ENCODE results near the gene FAM229A.

The FAM229A gene

DNA sequence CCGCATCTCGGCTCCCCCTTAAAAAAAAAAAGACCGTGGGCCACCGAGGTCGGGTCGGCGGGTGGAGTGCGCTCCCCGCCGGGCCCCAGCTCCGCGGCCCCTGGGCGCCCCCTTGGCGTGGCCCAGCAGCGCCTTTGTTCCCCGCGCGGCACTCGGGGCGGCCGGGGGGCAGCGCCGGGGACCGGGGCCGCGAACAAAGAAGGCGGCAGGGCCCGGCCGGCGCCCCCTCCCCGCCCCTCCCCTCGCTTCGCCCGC is 26.8 kb downstream of the FAM229A start:
- H3K9me3 ChIP-seq (ENCODE audit: control insufficient read depth, insufficient read depth, low read depth, low read length): no peaks in the 10 kb centered on the region
- peak overlapping the region; percentile 80 for H3K4me3 ChIP-seq (ENCODE audit: low read depth, low read length)
- H3K4me1 ChIP-seq (ENCODE audit: control insufficient read depth, insufficient read depth, low read length): peaks cover 35% of the 10 kb centered on the region
- H3K27ac ChIP-seq (ENCODE audit: low read depth, low read length): peak overlapping the region; percentile 83
- H3K27me3 ChIP-seq (ENCODE audit: control insufficient read depth, insufficient read depth, low read length): peaks cover 7% of the 10 kb centered on the region
- H3K36me3 ChIP-seq (ENCODE audit: control insufficient read depth, insufficient read depth, low read length): peaks cover 45% of the 10 kb centered on the region
- H3K9ac ChIP-seq (ENCODE audit: low read length): peak overlapping the region; percentile 94

DNA sequence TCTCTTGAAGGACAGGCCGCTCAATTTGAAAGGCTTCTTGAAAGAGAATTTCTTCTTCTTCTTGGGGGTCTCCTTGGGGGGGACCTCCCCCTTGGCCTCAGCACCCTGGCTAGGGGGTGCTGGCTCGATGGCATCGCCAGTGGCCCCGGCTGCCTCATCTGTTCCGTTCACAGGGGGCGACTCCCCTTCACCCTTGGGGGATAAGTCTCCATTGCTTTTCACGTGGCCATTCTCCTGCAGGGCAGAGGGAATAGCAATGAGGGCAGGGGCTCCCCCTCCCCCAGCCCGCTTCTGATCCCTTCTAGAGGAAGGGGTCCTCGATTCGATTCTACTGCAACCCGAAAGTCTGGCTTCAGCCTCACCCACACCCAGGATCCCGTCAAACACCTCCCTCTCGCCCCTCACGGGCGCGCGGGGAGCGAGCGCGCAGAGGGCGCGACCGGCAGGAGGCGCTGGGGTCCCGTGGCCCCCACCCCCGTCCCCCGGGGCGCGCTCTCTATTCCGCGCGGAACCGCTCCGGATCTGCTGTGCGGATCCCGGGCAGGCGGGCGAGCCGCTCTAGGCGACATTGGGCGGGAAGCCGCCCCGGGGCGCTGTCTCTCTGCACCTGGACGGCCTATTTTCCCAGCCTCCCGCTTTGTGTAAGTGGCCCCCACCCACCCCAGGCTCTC is 27.3 kb downstream of the FAM229A start:
- Histone ChIP-seq H3K9me3 (ENCODE audit: control insufficient read depth, insufficient read depth, low read depth, low read length) (no peaks in the 10 kb centered on the region), H3K36me3 (ENCODE audit: control insufficient read depth, insufficient read depth, low read length) (peaks cover 49% of the 10 kb centered on the region), H3K27ac (ENCODE audit: low read depth, low read length) (peak overlapping the region; percentile 83), H3K9ac (ENCODE audit: low read length) (peak overlapping the region; percentile 94), H3K4me1 (ENCODE audit: control insufficient read depth, insufficient read depth, low read length) (peaks cover 35% of the 10 kb centered on the region), H3K4me3 (ENCODE audit: low read depth, low read length) (peak overlapping the region; percentile 80), H3K27me3 (ENCODE audit: control insufficient read depth, insufficient read depth, low read length) (peaks cover 7% of the 10 kb centered on the region)

DNA sequence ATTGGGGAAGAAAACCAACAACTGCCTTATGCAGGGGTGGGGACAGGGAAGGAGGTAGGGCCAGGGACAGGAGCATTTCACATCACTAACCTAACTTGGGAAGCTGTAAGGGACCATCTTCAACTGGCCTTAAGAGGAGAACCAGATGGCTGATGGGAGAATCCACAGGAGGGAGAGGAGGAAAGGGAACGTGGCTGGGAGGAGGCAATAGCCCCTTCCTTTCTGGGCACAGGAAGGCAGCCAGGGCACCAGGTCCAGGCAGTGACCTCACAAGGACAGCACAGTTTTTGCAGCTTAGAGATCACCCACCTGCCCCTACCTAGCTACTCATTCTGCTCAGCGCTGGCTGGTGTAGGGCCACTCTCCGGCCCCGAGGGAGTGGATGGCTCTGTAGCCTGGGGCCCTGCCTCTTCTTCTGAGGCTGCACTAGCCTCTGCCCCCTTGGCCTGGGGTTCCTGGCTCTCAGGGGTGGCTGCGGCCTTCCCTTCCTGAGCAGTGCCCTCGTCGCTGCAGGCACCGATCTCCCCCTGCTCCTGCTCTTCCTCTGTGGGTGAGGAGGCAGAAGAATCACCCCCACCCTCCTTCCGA is 27.9 kb downstream of the FAM229A start:
- peaks cover 56% of the 10 kb centered on the region for H3K36me3 ChIP-seq (ENCODE audit: control insufficient read depth, insufficient read depth, low read length)
- H3K9me3 ChIP-seq (ENCODE audit: control insufficient read depth, insufficient read depth, low read depth, low read length): no peaks in the 10 kb centered on the region
- H3K9ac ChIP-seq (ENCODE audit: low read length): peak overlapping the region; percentile 94
- peaks cover 35% of the 10 kb centered on the region for H3K4me1 ChIP-seq (ENCODE audit: control insufficient read depth, insufficient read depth, low read length)
- H3K4me3 ChIP-seq (ENCODE audit: low read depth, low read length): peak overlapping the region; percentile 80
- H3K27ac ChIP-seq (ENCODE audit: low read depth, low read length): peak overlapping the region; percentile 83
- H3K27me3 ChIP-seq (ENCODE audit: control insufficient read depth, insufficient read depth, low read length): peaks cover 7% of the 10 kb centered on the region

DNA sequence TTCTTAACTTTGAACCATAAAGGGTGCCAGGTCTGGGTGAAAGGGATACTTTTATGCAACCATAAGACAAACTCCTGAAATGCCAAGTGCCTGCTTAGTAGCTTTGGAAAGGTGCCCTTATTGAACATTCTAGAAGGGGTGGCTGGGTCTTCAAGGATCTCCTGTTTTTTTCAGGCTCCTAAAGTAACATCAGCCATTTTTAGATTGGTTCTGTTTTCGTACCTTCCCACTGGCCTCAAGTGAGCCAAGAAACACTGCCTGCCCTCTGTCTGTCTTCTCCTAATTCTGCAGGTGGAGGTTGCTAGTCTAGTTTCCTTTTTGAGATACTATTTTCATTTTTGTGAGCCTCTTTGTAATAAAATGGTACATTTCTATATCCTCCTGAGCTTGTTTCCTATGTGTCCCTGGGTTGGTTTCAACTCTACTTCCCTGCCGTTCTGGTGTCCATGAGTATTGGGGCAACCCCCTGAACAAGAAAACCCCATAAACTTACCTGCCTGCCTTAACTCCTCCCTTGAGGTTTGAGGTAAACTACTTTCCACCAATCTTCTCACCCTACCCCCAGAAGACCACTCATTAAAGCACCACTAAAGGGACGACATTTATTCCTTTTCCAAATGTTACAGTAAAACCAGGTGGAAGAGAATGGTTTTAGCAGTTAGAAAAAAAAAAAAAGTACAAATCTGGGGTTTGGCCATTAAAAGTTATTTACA is 28.9 kb downstream of the FAM229A start:
- Histone ChIP-seq H3K36me3 (ENCODE audit: control insufficient read depth, insufficient read depth, low read length) (peaks cover 65% of the 10 kb centered on the region), H3K9me3 (ENCODE audit: control insufficient read depth, insufficient read depth, low read depth, low read length) (no peaks in the 10 kb centered on the region), H3K4me1 (ENCODE audit: control insufficient read depth, insufficient read depth, low read length) (peaks cover 33% of the 10 kb centered on the region), H3K9ac (ENCODE audit: low read length) (no peak overlapping the region), H3K27me3 (ENCODE audit: control insufficient read depth, insufficient read depth, low read length) (peaks cover 7% of the 10 kb centered on the region), H3K4me3 (ENCODE audit: low read depth, low read length) (no peak overlapping the region), H3K27ac (ENCODE audit: low read depth, low read length) (no peak overlapping the region)

DNA sequence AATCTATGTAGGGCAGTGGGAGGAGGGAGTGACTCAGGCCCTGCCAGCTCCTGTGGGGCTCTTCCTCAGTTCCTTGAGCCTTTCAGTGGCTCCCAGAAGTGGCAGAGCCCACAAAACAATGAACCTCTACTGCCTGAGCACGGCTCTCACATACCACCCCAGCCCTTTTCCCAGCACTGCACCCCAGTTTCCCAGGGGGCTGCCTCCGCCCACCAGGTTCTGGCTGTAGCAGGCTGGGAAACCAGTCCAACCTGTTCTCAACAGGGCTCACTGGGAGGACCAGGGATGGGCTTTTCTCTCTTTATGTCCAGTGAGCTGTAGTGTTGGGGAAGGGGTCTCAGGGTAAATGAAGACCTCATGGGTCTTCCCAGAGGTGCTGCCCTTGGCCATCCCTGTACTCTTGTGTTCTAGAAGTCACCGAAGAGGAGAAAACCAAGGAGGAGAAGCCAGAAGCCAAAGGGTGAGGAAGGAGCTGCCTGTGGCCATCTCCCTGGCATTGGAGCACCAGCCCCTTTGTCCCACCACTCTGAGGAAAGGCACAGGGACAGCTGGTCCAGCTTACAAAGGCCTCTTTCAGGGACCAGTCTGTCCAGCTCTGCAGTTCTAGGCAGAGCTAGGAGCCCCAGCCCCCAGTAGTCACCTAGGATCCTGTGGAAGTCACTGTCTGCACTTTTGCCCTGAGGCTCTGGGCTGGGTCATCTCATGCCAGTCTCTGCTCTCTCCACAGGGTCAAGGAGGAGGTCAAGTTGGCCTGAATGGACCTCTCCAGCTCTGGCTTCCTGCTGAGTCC is 29.8 kb downstream of the FAM229A start:
- Histone ChIP-seq H3K4me3 (ENCODE audit: low read depth, low read length) (no peak overlapping the region), H3K9me3 (ENCODE audit: control insufficient read depth, insufficient read depth, low read depth, low read length) (no peaks in the 10 kb centered on the region), H3K4me1 (ENCODE audit: control insufficient read depth, insufficient read depth, low read length) (peaks cover 27% of the 10 kb centered on the region), H3K9ac (ENCODE audit: low read length) (no peak overlapping the region), H3K27me3 (ENCODE audit: control insufficient read depth, insufficient read depth, low read length) (peaks cover 7% of the 10 kb centered on the region), H3K36me3 (ENCODE audit: control insufficient read depth, insufficient read depth, low read length) (peaks cover 74% of the 10 kb centered on the region), H3K27ac (ENCODE audit: low read depth, low read length) (no peak overlapping the region)

DNA sequence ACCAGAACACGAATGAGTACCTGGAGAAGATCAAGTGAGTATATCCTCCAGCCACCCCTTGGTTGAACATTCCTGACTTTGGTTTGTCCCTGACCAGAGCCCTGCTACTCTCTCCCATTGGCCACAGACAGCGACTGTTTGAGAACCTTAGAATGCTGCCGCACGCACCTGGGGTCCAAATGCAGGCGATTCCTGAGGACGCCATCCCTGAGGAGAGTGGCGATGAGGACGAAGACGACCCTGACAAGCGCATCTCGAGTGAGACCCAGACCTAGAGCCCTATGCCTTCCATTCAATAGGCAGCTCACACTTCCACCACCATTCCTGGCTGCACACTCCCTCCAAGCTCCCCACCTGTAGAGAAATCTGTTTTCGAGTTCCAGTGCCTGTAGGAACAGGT is 30.7 kb downstream of the FAM229A start:
- Histone ChIP-seq H3K27me3 (ENCODE audit: control insufficient read depth, insufficient read depth, low read length) (peaks cover 2% of the 10 kb centered on the region; the same call in 1 of the 2 replicates), H3K4me1 (ENCODE audit: control insufficient read depth, insufficient read depth, low read length) (peaks cover 19% of the 10 kb centered on the region), H3K9me3 (ENCODE audit: control insufficient read depth, insufficient read depth, low read depth, low read length) (no peaks in the 10 kb centered on the region), H3K4me3 (ENCODE audit: low read depth, low read length) (no peak overlapping the region), H3K9ac (ENCODE audit: low read length) (no peak overlapping the region), H3K27ac (ENCODE audit: low read depth, low read length) (no peak overlapping the region), H3K36me3 (ENCODE audit: control insufficient read depth, insufficient read depth, low read length) (peaks cover 83% of the 10 kb centered on the region)

DNA sequence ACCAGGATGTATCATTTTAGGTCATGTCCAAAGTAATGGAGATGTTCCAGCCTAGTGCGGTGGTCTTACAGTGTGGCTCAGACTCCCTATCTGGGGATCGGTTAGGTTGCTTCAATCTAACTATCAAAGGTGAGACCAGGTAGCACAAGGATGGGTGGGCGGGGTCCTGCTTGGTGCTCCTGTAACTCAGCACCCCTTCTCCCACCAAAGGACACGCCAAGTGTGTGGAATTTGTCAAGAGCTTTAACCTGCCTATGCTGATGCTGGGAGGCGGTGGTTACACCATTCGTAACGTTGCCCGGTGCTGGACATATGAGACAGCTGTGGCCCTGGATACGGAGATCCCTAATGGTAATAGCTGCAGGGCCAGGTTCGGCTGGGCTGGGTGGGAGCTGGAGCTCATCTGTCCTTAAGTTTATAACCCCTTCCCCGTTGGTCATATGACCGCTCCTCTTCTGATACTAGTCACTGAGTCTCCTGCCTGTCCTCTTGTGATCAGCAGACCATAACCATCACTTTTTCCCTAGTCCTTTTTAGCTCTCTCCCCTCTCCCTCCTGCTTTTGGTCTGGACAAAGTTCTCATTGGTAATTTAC is 31.6 kb downstream of the FAM229A start:
- peaks cover 87% of the 10 kb centered on the region for H3K36me3 ChIP-seq (ENCODE audit: control insufficient read depth, insufficient read depth, low read length)
- no peak overlapping the region for H3K27ac ChIP-seq (ENCODE audit: low read depth, low read length)

DNA sequence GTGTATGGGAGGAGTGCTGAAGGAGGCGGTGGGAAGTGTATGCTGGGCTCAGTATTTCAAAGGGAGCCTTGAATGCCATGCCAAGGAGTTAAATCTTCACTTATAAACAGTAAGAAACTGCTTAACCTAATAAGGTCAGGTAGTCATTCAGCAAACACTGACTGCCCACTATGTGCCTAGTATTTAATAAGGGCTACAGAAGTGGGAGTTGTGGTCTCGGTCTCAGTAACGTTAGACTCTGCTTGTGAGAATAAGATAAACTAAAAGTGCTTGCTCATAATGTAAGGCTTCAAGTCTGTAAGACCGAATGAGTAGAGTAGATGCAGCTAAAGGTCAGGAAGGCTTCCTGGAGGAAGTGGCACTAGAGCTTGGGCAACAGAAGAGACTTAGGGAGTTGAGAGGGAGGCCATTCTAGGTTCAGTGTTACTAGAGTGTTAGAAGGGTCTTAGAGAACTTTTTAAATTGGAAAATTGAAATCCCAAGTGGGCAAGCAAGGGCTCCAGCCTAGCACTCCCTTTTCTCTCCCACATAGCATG is 32.3 kb downstream of the FAM229A start:
- Histone ChIP-seq H3K9ac (ENCODE audit: low read length) (no peak overlapping the region), H3K9me3 (ENCODE audit: control insufficient read depth, insufficient read depth, low read depth, low read length) (no peaks in the 10 kb centered on the region), H3K4me1 (ENCODE audit: control insufficient read depth, insufficient read depth, low read length) (peaks cover 17% of the 10 kb centered on the region), H3K27ac (ENCODE audit: low read depth, low read length) (no peak overlapping the region), H3K36me3 (ENCODE audit: control insufficient read depth, insufficient read depth, low read length) (peaks cover 93% of the 10 kb centered on the region), H3K27me3 (ENCODE audit: control insufficient read depth, insufficient read depth, low read length) (no peaks in the 10 kb centered on the region), H3K4me3 (ENCODE audit: low read depth, low read length) (no peak overlapping the region)

More for the DNA sequence above, 31.6 kb downstream of the FAM229A start:
- H3K4me3 ChIP-seq (ENCODE audit: low read depth, low read length): no peak overlapping the region
- no peaks in the 10 kb centered on the region for H3K27me3 ChIP-seq (ENCODE audit: control insufficient read depth, insufficient read depth, low read length)
- H3K9me3 ChIP-seq (ENCODE audit: control insufficient read depth, insufficient read depth, low read depth, low read length): no peaks in the 10 kb centered on the region
- peaks cover 17% of the 10 kb centered on the region for H3K4me1 ChIP-seq (ENCODE audit: control insufficient read depth, insufficient read depth, low read length)
- H3K9ac ChIP-seq (ENCODE audit: low read length): no peak overlapping the region

DNA sequence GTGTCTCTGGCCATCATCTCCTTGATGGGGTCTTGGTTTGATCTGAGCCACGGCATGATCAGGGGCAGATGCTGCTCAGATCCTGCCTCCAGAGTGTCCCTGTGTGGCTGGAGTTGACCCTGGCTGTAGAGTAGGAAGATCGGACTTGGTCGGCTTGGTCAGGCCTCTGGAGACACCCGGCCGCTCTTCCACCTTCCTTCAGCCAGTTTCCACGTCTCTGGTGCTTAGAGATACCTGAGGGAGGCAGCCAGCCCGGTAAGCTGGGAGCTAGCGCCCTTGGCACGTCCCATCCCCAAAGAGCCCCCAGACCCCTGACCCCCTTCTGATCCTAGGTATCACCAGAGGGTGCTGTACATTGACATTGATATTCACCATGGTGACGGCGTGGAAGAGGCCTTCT is 35.1 kb downstream of the FAM229A start:
- Histone ChIP-seq H3K9me3 (ENCODE audit: control insufficient read depth, insufficient read depth, low read depth, low read length) (no peaks in the 10 kb centered on the region), H3K27ac (ENCODE audit: low read depth, low read length) (no peak overlapping the region), H3K4me1 (ENCODE audit: control insufficient read depth, insufficient read depth, low read length) (peaks cover 1% of the 10 kb centered on the region; the same call in 1 of the 2 replicates), H3K27me3 (ENCODE audit: control insufficient read depth, insufficient read depth, low read length) (no peaks in the 10 kb centered on the region), H3K9ac (ENCODE audit: low read length) (no peak overlapping the region), H3K36me3 (ENCODE audit: control insufficient read depth, insufficient read depth, low read length) (peaks cover 80% of the 10 kb centered on the region), H3K4me3 (ENCODE audit: low read depth, low read length) (no peak overlapping the region)

DNA sequence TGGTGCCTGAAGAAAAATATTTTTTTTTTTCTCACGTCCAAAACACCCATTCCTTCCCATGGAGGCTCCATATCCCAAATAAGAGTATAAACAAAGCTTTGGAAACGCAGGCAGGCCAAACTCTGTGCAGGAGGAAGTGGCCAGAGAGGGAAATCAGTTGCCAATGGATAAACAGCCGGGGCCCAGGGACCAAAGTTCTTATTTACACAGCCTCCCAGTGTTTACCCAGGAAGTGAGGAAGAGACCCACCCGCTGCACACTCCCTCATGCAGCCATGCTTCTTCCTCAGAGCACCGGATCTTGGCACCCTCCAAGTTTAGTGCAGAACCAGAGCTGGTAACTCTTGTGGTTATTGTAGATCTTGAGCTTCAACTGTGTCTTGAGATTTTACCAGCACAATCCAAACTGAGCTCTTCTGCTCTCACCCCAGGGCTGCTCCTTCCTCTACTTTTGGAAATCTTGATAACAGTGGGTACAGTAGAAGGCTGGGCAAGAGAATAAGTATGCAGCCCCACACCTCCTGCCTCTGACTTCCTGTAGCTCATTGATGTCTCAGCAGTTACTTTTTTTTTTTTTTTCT is 40.5 kb downstream of the FAM229A start:
- no peaks in the 10 kb centered on the region for H3K27me3 ChIP-seq (ENCODE audit: control insufficient read depth, insufficient read depth, low read length)
- H3K4me3 ChIP-seq (ENCODE audit: low read depth, low read length): no peak overlapping the region
- H3K9me3 ChIP-seq (ENCODE audit: control insufficient read depth, insufficient read depth, low read depth, low read length): no peaks in the 10 kb centered on the region
- no peak overlapping the region for H3K27ac ChIP-seq (ENCODE audit: low read depth, low read length)
- no peak overlapping the region for H3K9ac ChIP-seq (ENCODE audit: low read length)
- H3K36me3 ChIP-seq (ENCODE audit: control insufficient read depth, insufficient read depth, low read length): peaks cover 57% of the 10 kb centered on the region
- H3K4me1 ChIP-seq (ENCODE audit: control insufficient read depth, insufficient read depth, low read length): no peaks in the 10 kb centered on the region
